SK-N-SH treated with all-trans-retinoic acid at 6 μM for 48 hours (cell line): ENCODE data around the gene PTPRC.

Experiments used
- ATAC-seq: fragments of 200-7000 bp; cut with Tn5 transposase; 3 replicates; pipeline ENCODE4 v1.9.1; 2020; ENCODE audit warnings: mild to moderate bottlenecking, moderate library complexity
- ARNTL ChIP-seq: fragments of 450-650 bp; formaldehyde crosslinking; IDR thresholded peaks from 2 replicates; pipeline ENCODE4 v1.5.0; 2020; ENCODE audit warnings: low read depth, mild to moderate bottlenecking, moderate library complexity, borderline replicate concordance
- BACH2 ChIP-seq: fragments of 250-450 bp; sonication (Bioruptor Pico); IDR thresholded peaks from 2 replicates; pipeline ENCODE4 v1.9.0; 2021; ENCODE audit warnings: mild to moderate bottlenecking, borderline replicate concordance
- CSDC2 ChIP-seq: fragments of 250-450 bp; sonication (Bioruptor Pico); IDR thresholded peaks from 2 replicates; pipeline ENCODE4 v1.5.0; 2020; ENCODE audit warnings: mild to moderate bottlenecking, moderate library complexity
- ESRRG ChIP-seq: fragments of 250-450 bp; sonication (Bioruptor Pico); IDR thresholded peaks from 2 replicates; pipeline ENCODE4 v1.6.1; 2021; ENCODE audit warnings: mild to moderate bottlenecking
- GLIS3 ChIP-seq: fragments of 250-450 bp; sonication (Bioruptor Pico); IDR thresholded peaks from 2 replicates; pipeline ENCODE4 v1.5.0; 2020; ENCODE audit warnings: mild to moderate bottlenecking, moderate library complexity
- ISL1 ChIP-seq: fragments of 250-450 bp; sonication (Bioruptor Pico); IDR thresholded peaks from 2 replicates; pipeline ENCODE4 v2.1.2; 2022; ENCODE audit warnings: mild to moderate bottlenecking, moderate library complexity
- OSR1 ChIP-seq: fragments of 250-450 bp; sonication (Bioruptor Pico); IDR thresholded peaks from 2 replicates; pipeline ENCODE4 v1.8.0; 2022; ENCODE audit warnings: moderate library complexity, mild to moderate bottlenecking, inconsistent platforms
- PPARA ChIP-seq: fragments of 250-450 bp; sonication (Bioruptor Pico); IDR thresholded peaks from 2 replicates; pipeline ENCODE4 v1.5.0; 2020; ENCODE audit warnings: mild to moderate bottlenecking, borderline replicate concordance
- SNAI2 ChIP-seq: fragments of 250-450 bp; sonication (Bioruptor Pico); IDR thresholded peaks from 2 replicates; pipeline ENCODE4 v1.5.0; 2020; ENCODE audit warnings: mild to moderate bottlenecking, moderate library complexity
- TCF4 ChIP-seq: fragments of 250-450 bp; sonication (Bioruptor Pico); IDR thresholded peaks from 2 replicates; pipeline ENCODE4 v1.8.0; 2021; ENCODE audit warnings: mild to moderate bottlenecking, moderate library complexity, borderline replicate concordance
- TOX ChIP-seq: fragments of 250-450 bp; sonication (Bioruptor Pico); IDR thresholded peaks from 2 replicates; pipeline ENCODE4 v1.8.0; 2021; ENCODE audit warnings: mild to moderate bottlenecking, moderate library complexity, borderline replicate concordance
- TSHZ2 ChIP-seq: fragments of 250-450 bp; sonication (Bioruptor Pico); IDR thresholded peaks from 2 replicates; pipeline ENCODE4 v1.5.0; 2020; ENCODE audit warnings: mild to moderate bottlenecking, moderate library complexity
- ZC3H10 ChIP-seq: fragments of 250-450 bp; sonication (Bioruptor Pico); IDR thresholded peaks from 2 replicates; pipeline ENCODE4 v1.5.1; 2021; ENCODE audit warnings: mild to moderate bottlenecking, moderate library complexity
- ZFP30 ChIP-seq: fragments of 450-650 bp; formaldehyde crosslinking; IDR thresholded peaks from 2 replicates; pipeline ENCODE4 v1.5.0; 2022; ENCODE audit warnings: mild to moderate bottlenecking, moderate library complexity
- ZNF565 ChIP-seq: fragments of 450-650 bp; formaldehyde crosslinking; conservative IDR thresholded peaks from 2 replicates; pipeline ENCODE4 v1.5.0; 2020; ENCODE audit warnings: low read depth, mild to moderate bottlenecking, moderate library complexity
- ZNF70 ChIP-seq: fragments of 450-650 bp; formaldehyde crosslinking; IDR thresholded peaks from 2 replicates; pipeline ENCODE4 v1.5.0; 2020; ENCODE audit warnings: mild to moderate bottlenecking, moderate library complexity
- ZNF8 ChIP-seq: fragments of 450-650 bp; formaldehyde crosslinking; IDR thresholded peaks from 2 replicates; pipeline ENCODE4 v1.5.0; 2020; ENCODE audit warnings: mild to moderate bottlenecking, moderate library complexity
- TF ChIP-seq, protein P1 (sequence below): fragments of 250-450 bp; sonication (Bioruptor Pico); IDR thresholded peaks from 2 replicates; pipeline ENCODE4 v1.8.0; 2020; ENCODE audit warnings: mild to moderate bottlenecking, moderate library complexity, borderline replicate concordance
- TF ChIP-seq, protein P2 (sequence below): fragments of 250-450 bp; sonication (Bioruptor Pico); IDR thresholded peaks from 2 replicates; pipeline ENCODE4 v1.8.0; 2021; ENCODE audit warnings: low read depth, mild to moderate bottlenecking, moderate library complexity, borderline replicate concordance
- TF ChIP-seq, protein P3 (sequence below): fragments of 250-450 bp; sonication (Bioruptor Pico); IDR thresholded peaks from 2 replicates; pipeline ENCODE4 v1.5.1; 2020; ENCODE audit warnings: low read depth, mild to moderate bottlenecking, moderate library complexity

PTPRC gene

DNA sequence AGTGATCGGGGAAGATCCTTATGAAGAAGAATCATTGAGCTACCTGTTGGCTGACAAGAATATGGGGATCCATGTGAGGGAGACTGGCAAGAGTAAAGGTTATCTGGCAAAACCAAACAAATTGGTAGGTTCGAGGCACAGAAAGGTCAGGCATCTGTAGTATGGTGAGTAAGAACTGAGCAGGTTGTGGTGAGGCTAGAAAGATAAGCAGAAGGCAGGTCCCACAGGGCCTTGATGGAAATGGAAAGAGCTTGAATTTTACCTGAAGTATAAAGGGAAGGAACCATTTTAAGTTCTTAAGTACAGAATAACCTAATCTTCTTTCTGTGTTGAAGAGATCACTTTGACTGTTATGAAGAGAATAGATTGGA is 11.1 kb downstream of the PTPRC start:
- no peak for TF ChIP-seq ZC3H10 (CRISPR knock-in tag)
- TF ChIP-seq ESRRG: no peak
- no peak for TF ChIP-seq BACH2 (CRISPR knock-in tag)
- TF ChIP-seq ZNF8 (CRISPR knock-in tag): no peak
- TF ChIP-seq OSR1 (CRISPR knock-in tag): no peak
- TF ChIP-seq CSDC2 (CRISPR knock-in tag): no peak
- TF ChIP-seq ISL1 (CRISPR knock-in tag): no peak
- TF ChIP-seq TSHZ2: no peak
- no peak for TF ChIP-seq ARNTL (CRISPR knock-in tag)
- no peak for TF ChIP-seq ZNF70 (CRISPR knock-in tag)
- TF ChIP-seq TCF4 (CRISPR knock-in tag): no peak
- no peak for TF ChIP-seq TOX (CRISPR knock-in tag)
- no peak for TF ChIP-seq GLIS3 (CRISPR knock-in tag)
- TF ChIP-seq, protein P1, sequence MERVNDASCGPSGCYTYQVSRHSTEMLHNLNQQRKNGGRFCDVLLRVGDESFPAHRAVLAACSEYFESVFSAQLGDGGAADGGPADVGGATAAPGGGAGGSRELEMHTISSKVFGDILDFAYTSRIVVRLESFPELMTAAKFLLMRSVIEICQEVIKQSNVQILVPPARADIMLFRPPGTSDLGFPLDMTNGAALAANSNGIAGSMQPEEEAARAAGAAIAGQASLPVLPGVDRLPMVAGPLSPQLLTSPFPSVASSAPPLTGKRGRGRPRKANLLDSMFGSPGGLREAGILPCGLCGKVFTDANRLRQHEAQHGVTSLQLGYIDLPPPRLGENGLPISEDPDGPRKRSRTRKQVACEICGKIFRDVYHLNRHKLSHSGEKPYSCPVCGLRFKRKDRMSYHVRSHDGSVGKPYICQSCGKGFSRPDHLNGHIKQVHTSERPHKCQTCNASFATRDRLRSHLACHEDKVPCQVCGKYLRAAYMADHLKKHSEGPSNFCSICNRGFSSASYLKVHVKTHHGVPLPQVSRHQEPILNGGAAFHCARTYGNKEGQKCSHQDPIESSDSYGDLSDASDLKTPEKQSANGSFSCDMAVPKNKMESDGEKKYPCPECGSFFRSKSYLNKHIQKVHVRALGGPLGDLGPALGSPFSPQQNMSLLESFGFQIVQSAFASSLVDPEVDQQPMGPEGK (CRISPR knock-in tag): no peak
- no peak for TF ChIP-seq PPARA (CRISPR knock-in tag)
- no peak for TF ChIP-seq ZFP30 (CRISPR knock-in tag)
- TF ChIP-seq SNAI2: no peak
- ATAC-seq: no peak

GRCh38 chr1:198650506-198650905 is 11.7 kb downstream of the PTPRC start:
- no peak for ATAC-seq
- TF ChIP-seq ZNF8 (CRISPR knock-in tag) (no peak), ISL1 (CRISPR knock-in tag) (no peak), TOX (CRISPR knock-in tag) (no peak), PPARA (CRISPR knock-in tag) (no peak), ZNF565 (CRISPR knock-in tag) (no peak)
- TF ChIP-seq, protein P2, sequence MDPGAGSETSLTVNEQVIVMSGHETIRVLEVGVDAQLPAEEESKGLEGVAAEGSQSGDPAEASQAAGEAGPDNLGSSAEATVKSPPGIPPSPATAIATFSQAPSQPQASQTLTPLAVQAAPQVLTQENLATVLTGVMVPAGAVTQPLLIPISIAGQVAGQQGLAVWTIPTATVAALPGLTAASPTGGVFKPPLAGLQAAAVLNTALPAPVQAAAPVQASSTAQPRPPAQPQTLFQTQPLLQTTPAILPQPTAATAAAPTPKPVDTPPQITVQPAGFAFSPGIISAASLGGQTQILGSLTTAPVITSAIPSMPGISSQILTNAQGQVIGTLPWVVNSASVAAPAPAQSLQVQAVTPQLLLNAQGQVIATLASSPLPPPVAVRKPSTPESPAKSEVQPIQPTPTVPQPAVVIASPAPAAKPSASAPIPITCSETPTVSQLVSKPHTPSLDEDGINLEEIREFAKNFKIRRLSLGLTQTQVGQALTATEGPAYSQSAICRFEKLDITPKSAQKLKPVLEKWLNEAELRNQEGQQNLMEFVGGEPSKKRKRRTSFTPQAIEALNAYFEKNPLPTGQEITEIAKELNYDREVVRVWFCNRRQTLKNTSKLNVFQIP (CRISPR knock-in tag): no peak

DNA sequence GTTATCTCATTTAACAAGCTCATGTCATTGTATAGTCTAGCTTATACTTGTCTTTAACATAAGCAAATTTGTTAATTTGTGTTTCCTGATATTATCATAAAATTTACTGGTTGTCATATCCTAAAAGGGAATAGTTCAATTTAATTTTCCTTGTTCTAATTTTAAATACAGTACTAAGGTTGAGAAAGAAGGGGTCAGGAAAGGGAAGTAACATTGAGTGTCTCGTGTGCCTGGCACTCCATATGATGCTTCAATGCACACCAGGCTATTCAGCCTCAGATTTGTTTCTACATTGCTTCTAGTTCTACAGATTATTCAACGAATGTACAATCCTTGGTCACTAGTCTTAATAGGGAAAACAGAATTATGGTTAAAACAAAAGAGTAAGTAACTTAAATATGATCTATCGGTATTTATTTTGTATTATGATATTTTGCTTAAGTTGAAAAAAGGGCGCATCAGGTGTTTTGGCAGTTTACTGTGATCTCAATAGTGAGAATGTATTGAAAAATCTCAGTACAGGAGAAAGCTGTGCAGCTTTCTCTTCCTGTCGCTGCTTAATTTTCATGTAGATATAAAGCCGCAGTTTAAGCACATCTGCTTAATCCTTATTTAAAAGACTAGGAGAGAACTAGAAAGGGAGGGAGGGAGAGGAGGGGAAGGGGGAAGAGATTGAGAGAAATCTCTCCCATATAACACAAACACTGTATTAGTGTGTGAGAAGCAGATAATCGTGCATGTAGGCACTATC is 13.0 kb downstream of the PTPRC start:
- no peak for TF ChIP-seq ESRRG
- no peak for TF ChIP-seq BACH2 (CRISPR knock-in tag)
- TF ChIP-seq, protein P3, sequence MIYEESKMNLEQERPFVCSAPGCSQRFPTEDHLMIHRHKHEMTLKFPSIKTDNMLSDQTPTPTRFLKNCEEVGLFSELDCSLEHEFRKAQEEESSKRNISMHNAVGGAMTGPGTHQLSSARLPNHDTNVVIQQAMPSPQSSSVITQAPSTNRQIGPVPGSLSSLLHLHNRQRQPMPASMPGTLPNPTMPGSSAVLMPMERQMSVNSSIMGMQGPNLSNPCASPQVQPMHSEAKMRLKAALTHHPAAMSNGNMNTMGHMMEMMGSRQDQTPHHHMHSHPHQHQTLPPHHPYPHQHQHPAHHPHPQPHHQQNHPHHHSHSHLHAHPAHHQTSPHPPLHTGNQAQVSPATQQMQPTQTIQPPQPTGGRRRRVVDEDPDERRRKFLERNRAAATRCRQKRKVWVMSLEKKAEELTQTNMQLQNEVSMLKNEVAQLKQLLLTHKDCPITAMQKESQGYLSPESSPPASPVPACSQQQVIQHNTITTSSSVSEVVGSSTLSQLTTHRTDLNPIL (CRISPR knock-in tag): no peak
- TF ChIP-seq, protein P2 (CRISPR knock-in tag): no peak
- TF ChIP-seq TSHZ2: no peak
- no peak for TF ChIP-seq GLIS3 (CRISPR knock-in tag)
- TF ChIP-seq TCF4 (CRISPR knock-in tag): no peak
- no peak for TF ChIP-seq ZNF565 (CRISPR knock-in tag)

More for the DNA sequence above, 13.0 kb downstream of the PTPRC start:
- no peak for ATAC-seq
